Tibial nerve (tissue), 4 donors: ENCODE results near the gene COL6A2. TPM values are rescaled to one million over a fixed set of nuclear protein-coding genes. Genes with fewer than 3 reads are reported as not detected.
"Not testable (repeated sequence)": the region's sequence is repeated elsewhere in the genome, so short reads cannot be mapped to it uniquely, and the experiment has no call there.

Experiments used
- DNase-seq, 2 donors: peaks; one replicate each; pipeline ENCODE4 v3.0.0-alpha.2; 2019; ENCODE audit warnings: low spot score in 2 of 2
- H3K27ac ChIP-seq, 4 donors: fragments of 200-600 bp; sonication (generic) in 3 of 4; one replicate each; pipeline ENCODE4 v1.5.1; 2017 to 2019; ENCODE audit warnings: mild to moderate bottlenecking in 1 of 4
- H3K27me3 ChIP-seq, 2 donors: fragments of 200-600 bp; sonication (generic) in 1 of 2; one replicate each; pipeline versions ENCODE4 v1.5.1 to v1.6.0; 2017 to 2019
- H3K36me3 ChIP-seq, 3 donors: fragments of 200-600 bp; sonication (generic); one replicate each; pipeline ENCODE4 v1.5.1; 2018 to 2019
- H3K4me1 ChIP-seq, 4 donors: fragments of 200-600 bp; sonication (generic) in 3 of 4; one replicate each; pipeline ENCODE4 v1.5.1; 2017 to 2019
- H3K4me3 ChIP-seq, 4 donors: fragments of 200-600 bp; sonication (generic) in 3 of 4; one replicate each; pipeline ENCODE4 v1.5.1; 2017 to 2019; ENCODE audit warnings: mild to moderate bottlenecking in 1 of 4, moderate library complexity in 1 of 4
- H3K9me3 ChIP-seq, 4 donors: fragments of 200-600 bp; sonication (generic) in 3 of 4; one replicate each; pipeline ENCODE4 v1.5.1; 2017 to 2019
- EP300 ChIP-seq, 2 donors: sonication (generic); formaldehyde crosslinking; IDR thresholded peaks; one replicate each; pipeline ENCODE4 v1.6.1; 2017; ENCODE audit warnings: antibody characterized with exemption in 2 of 2, mild to moderate bottlenecking in 1 of 2
- POLR2A ChIP-seq, 2 donors: fragments of 450-650 bp; IDR thresholded peaks; one replicate each; pipeline ENCODE4 v1.6.1; 2017; ENCODE audit warnings: antibody characterized with exemption in 2 of 2, mild to moderate bottlenecking in 2 of 2, moderate library complexity in 2 of 2
- WGBS, 2 donors: methylation state at CpG; one replicate each; pipeline ENCODE4 v1.1.5; 2018; 5-methylcytosine and 5-hydroxymethylcytosine counted together
- total RNA-seq, 4 donors: library from RNA; depleted of rRNA; stranded (reverse); fragments of >200 nt; gene quantifications; one replicate each; pipeline ENCODE4 v1.1.0, GENCODE V29; 2016
- TF ChIP-seq, protein P1 (sequence below), 5 experiments: fragments of 200-600 bp in 3 of 5; fragments of 450-650 bp in 2 of 5; sonication (generic) in 3 of 5; IDR thresholded peaks; one replicate each; pipeline ENCODE4 v1.5.1; 2016 to 2019; ENCODE audit warnings: antibody characterized with exemption in 5 of 5, mild to moderate bottlenecking in 3 of 5, moderate library complexity in 2 of 5

Gene COL6A2
- total RNA-seq, 4 donors from 2014 or later, result 470 to 1,210 (median 744) TPM

DNA sequence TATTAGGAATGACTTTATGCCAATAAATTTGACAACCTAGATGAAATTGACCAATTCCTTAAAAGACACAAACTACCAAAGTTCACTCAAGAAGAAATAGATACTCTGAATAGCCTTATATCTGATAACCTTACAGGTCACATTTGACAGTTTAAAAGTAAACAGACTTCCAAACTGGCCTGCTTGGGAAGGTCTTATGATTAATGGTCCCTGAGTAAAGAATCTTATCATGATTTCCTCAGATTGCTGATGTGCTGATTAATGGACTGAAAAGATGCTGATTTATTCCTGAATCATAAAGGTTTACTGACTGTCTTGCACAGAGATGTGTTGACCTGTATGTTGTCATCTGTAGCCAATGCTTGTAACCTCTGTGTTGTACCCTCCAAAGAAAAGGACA is 67.2 kb downstream of the COL6A2 start:
- Histone ChIP-seq H3K36me3 (peaks cover 0 to 11% (median 0%) of the 10 kb centered on the region in 3 donors), H3K4me1 (peaks cover 0 to 15% (median 0%) of the 10 kb centered on the region in 4 donors), H3K27me3 (peaks cover 0 to 12% of the 10 kb centered on the region in 2 donors), H3K4me3 (no peak overlapping the region), H3K27ac (no peak overlapping the region), H3K9me3 (no peaks in the 10 kb centered on the region)
- TF ChIP-seq POLR2A (IDR thresholded peaks at IDR 0.05), result no peak
- no peak for TF ChIP-seq EP300 (IDR thresholded peaks at IDR 0.05)
- TF ChIP-seq, protein P1, sequence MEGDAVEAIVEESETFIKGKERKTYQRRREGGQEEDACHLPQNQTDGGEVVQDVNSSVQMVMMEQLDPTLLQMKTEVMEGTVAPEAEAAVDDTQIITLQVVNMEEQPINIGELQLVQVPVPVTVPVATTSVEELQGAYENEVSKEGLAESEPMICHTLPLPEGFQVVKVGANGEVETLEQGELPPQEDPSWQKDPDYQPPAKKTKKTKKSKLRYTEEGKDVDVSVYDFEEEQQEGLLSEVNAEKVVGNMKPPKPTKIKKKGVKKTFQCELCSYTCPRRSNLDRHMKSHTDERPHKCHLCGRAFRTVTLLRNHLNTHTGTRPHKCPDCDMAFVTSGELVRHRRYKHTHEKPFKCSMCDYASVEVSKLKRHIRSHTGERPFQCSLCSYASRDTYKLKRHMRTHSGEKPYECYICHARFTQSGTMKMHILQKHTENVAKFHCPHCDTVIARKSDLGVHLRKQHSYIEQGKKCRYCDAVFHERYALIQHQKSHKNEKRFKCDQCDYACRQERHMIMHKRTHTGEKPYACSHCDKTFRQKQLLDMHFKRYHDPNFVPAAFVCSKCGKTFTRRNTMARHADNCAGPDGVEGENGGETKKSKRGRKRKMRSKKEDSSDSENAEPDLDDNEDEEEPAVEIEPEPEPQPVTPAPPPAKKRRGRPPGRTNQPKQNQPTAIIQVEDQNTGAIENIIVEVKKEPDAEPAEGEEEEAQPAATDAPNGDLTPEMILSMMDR (IDR thresholded peaks at IDR 0.05), result no peak
- no peak for DNase-seq

DNA sequence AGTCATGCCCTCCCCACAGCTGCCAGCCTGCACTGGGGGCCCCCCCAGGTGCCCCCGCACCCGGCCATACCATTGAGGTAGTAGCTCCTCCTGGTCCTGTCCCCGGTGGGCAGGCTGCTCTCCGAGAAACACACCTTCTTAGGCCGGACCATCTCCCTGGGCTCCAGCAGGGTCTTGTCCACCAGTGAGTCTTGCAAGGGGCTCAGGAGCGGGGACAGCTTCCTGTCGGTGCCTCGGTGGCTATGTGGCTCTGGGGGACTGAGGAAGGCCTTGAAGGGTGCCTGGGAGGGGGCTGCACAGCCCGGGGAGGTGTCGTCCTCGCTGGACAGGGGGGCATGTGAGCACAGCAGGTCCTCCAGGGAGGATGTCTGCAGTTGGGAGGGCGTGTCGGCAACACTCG is 70.3 kb downstream of the COL6A2 start:
- TF ChIP-seq POLR2A (IDR thresholded peaks at IDR 0.05), result no peak
- TF ChIP-seq, protein P1 (IDR thresholded peaks at IDR 0.05), result no peak
- TF ChIP-seq EP300 (IDR thresholded peaks at IDR 0.05), result no peak
- Histone ChIP-seq H3K36me3 (peaks cover 0 to 7% (median 0%) of the 10 kb centered on the region in 3 donors), H3K27me3 (no peaks in the 10 kb centered on the region), H3K4me1 (no peaks in the 10 kb centered on the region), H3K9me3 (peaks cover 0 to 2% (median 0%) of the 10 kb centered on the region in 4 donors), H3K27ac (no peak overlapping the region), H3K4me3 (no peak overlapping the region)
- WGBS, 2 donors, result 75 to 84% methylated on average over 10 to 14 of the region's 14 CpGs
- DNase-seq, result no peak

DNA sequence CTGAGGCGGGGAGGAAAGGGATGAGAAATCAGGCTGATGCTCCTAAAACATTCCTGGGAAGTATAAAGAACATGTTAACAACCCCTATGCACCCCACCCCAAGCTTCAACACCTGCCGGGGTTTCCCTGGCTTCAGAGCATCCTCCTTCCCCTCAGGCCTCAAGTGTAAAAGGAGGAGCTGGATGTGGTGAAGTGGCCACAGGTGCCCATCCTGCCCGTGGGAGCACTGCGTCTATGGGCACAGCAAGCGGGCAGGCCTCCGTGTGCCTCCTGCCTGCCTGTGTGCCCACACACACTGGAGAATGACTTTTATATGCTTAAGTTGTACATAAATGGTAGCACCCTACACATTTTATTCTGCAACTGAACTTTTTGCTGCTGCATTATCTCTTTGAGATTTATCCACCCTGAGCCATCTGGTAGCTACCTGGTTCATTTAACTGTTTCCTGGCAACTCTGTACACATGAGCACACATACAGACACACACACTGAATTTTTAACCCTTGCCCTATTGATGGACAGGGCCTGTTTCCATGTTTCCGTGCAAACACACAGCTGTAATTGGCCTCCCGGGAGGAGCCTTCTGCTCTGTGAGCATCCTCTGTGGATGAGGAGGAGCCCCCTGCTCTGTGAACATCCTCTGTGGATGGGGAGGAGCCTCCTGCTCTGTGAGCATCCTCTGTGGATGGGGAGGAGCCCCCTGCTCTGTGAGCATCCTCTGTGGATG is 70.9 kb downstream of the COL6A2 start:
- Histone ChIP-seq H3K4me1 (no peaks in the 10 kb centered on the region), H3K27me3 (no peaks in the 10 kb centered on the region), H3K9me3 (peaks cover 0 to 7% (median 0%) of the 10 kb centered on the region in 4 donors), H3K36me3 (peaks cover 0 to 7% (median 0%) of the 10 kb centered on the region in 3 donors), H3K27ac (no peak overlapping the region), H3K4me3 (no peak overlapping the region)
- WGBS, 2 donors, result 70 to 78% methylated on average over 8 of the region's 8 CpGs
- TF ChIP-seq, protein P1 (IDR thresholded peaks at IDR 0.05), result no peak
- no peak for TF ChIP-seq EP300 (IDR thresholded peaks at IDR 0.05)
- no peak for TF ChIP-seq POLR2A (IDR thresholded peaks at IDR 0.05)
- DNase-seq, result no peak

DNA sequence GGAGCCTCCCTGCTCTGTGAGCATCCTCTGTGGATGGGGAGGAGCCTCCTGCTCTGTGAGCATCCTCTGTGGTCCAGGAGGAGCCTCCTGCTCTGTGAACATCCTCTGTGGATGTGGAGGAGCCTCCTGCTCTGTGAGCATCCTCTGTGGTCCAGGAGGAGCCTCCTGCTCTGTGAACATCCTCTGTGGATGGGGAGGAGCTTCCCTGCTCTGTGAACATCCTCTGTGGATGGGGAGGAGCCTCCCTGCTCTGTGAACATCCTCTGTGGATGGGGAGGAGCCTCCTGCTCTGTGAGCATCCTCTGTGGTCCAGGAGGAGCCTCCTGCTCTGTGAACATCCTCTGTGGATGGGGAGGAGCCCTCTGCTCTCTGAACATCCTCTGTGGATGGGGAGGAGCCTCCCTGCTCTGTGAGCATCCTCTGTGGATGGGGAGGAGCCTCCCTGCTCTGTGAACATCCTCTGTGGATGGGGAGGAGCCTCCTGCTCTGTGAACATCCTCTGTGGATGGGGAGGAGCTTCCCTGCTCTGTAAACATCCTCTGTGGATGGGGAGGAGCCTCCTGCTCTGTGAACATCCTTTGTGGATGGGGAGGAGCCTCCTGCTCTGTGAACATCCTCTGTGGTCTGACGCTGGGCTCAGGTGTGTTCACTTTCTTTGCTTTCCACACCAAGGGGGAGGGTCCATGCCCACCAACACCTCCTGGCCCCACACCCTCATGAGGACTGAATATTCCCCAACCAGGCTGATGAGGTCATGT is 72.7 kb downstream of the COL6A2 start:
- H3K27me3 ChIP-seq, H3K4me1 ChIP-seq, DNase-seq, H3K36me3 ChIP-seq, H3K4me3 ChIP-seq, H3K27ac ChIP-seq: not testable (repeated sequence)
- H3K9me3 ChIP-seq, result peaks cover 0 to 17% (median 0%) of the 10 kb centered on the region in 4 donors
- WGBS, 2 donors, result 63 to 71% methylated on average over 1 of the region's 1 CpG

DNA sequence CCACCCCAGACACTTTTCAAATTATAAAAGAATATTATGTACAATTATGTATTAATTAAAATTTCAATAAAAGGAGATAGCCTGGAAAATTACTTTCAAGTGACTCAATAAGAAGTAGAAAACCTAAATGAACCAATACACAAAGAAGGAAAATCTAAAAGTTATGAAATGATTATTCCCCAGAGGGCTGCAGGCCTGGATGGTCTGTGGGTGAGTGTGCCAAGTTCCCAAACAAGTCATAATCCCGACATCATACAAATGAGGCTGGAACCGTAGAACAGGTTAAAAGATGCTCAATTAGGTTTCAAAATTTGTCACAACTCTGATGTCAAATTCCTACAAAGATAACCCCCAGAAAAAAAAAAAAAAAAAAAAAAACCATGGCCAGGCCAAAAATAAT is 73.7 kb downstream of the COL6A2 start:
- TF ChIP-seq EP300 (IDR thresholded peaks at IDR 0.05) (no peak), POLR2A (IDR thresholded peaks at IDR 0.05) (no peak)
- TF ChIP-seq, protein P1 (IDR thresholded peaks at IDR 0.05), result no peak
- Histone ChIP-seq H3K4me3 (no peak overlapping the region), H3K27me3 (no peaks in the 10 kb centered on the region), H3K27ac (no peak overlapping the region), H3K4me1 (no peaks in the 10 kb centered on the region), H3K9me3 (peaks cover 0 to 18% (median under 1%) of the 10 kb centered on the region in 4 donors), H3K36me3 (peaks cover 0 to 7% (median 0%) of the 10 kb centered on the region in 3 donors)
- WGBS, 2 donors, result 28 to 63% methylated on average over 2 of the region's 2 CpGs
- no peak for DNase-seq
